ENCODE data around the gene SLAMF9.

Gene SLAMF9

GRCh38 chr1:159962176-159962575, 8.1 kb upstream of the SLAMF9 start:
- H4K20me1 ChIP-seq (ENCODE audit: insufficient read depth, low read length, poor library complexity, severe bottlenecking) = no peaks in the 10 kb centered on the region
- no peaks in the 10 kb centered on the region for H3K36me3 ChIP-seq (ENCODE audit: insufficient read depth, low read length)
- H3K4me3 ChIP-seq (ENCODE audit: low read length, poor library complexity, severe bottlenecking) = no peak overlapping the region
- H2AFZ ChIP-seq (ENCODE audit: low read length) = no peak overlapping the region
- no peak overlapping the region for H3K9ac ChIP-seq (ENCODE audit: low read depth, low read length, poor library complexity, severe bottlenecking)
- no peaks in the 10 kb centered on the region for H3K9me3 ChIP-seq (ENCODE audit: insufficient read depth, low read depth, low read length)
- no peak for TF ChIP-seq EZH2phosphoT487 (IDR thresholded peaks at IDR 0.05; ENCODE audit: borderline replicate concordance)
- TF ChIP-seq, protein P1, sequence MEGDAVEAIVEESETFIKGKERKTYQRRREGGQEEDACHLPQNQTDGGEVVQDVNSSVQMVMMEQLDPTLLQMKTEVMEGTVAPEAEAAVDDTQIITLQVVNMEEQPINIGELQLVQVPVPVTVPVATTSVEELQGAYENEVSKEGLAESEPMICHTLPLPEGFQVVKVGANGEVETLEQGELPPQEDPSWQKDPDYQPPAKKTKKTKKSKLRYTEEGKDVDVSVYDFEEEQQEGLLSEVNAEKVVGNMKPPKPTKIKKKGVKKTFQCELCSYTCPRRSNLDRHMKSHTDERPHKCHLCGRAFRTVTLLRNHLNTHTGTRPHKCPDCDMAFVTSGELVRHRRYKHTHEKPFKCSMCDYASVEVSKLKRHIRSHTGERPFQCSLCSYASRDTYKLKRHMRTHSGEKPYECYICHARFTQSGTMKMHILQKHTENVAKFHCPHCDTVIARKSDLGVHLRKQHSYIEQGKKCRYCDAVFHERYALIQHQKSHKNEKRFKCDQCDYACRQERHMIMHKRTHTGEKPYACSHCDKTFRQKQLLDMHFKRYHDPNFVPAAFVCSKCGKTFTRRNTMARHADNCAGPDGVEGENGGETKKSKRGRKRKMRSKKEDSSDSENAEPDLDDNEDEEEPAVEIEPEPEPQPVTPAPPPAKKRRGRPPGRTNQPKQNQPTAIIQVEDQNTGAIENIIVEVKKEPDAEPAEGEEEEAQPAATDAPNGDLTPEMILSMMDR (conservative IDR thresholded peaks at IDR 0.05; ENCODE audit: low read length) = no peak
- peaks cover 6% of the 10 kb centered on the region for H3K27me3 ChIP-seq (ENCODE audit: insufficient read depth, low read length, poor library complexity, severe bottlenecking)
- no peaks in the 10 kb centered on the region for H3K9me2 ChIP-seq (replicated peaks; ENCODE audit: low read depth, low read length)
- H3K79me2 ChIP-seq (ENCODE audit: insufficient read depth, low read length) = no peaks in the 10 kb centered on the region
- H3K4me1 ChIP-seq (ENCODE audit: insufficient read depth, low read length, poor library complexity, severe bottlenecking) = no peaks in the 10 kb centered on the region
- no peak overlapping the region for H3K4me2 ChIP-seq (ENCODE audit: low read depth, low read length, poor library complexity, severe bottlenecking)
- H3F3A ChIP-seq (ENCODE audit: low read depth) = no peaks in the 10 kb centered on the region

- no peaks in the 10 kb centered on the region for H3K4me1 ChIP-seq (ENCODE audit: insufficient read depth, low read length, poor library complexity, severe bottlenecking)
- no peak for TF ChIP-seq EZH2phosphoT487 (IDR thresholded peaks at IDR 0.05; ENCODE audit: borderline replicate concordance)
- TF ChIP-seq, protein P1 (conservative IDR thresholded peaks at IDR 0.05; ENCODE audit: low read length) = no peak
- no peaks in the 10 kb centered on the region for H3K9me2 ChIP-seq (replicated peaks; ENCODE audit: low read depth, low read length)
- H3F3A ChIP-seq (ENCODE audit: low read depth) = no peaks in the 10 kb centered on the region
- no peak overlapping the region for H2AFZ ChIP-seq (ENCODE audit: low read length)
- no peak overlapping the region for H3K4me2 ChIP-seq (ENCODE audit: low read depth, low read length, poor library complexity, severe bottlenecking)
- no peaks in the 10 kb centered on the region for H3K36me3 ChIP-seq (ENCODE audit: insufficient read depth, low read length)
- H3K9ac ChIP-seq (ENCODE audit: low read depth, low read length, poor library complexity, severe bottlenecking) = no peak overlapping the region
- H4K20me1 ChIP-seq (ENCODE audit: insufficient read depth, low read length, poor library complexity, severe bottlenecking) = no peaks in the 10 kb centered on the region
- no peak overlapping the region for H3K4me3 ChIP-seq (ENCODE audit: low read length, poor library complexity, severe bottlenecking)
- no peaks in the 10 kb centered on the region for H3K9me3 ChIP-seq (ENCODE audit: insufficient read depth, low read depth, low read length)
- H3K79me2 ChIP-seq (ENCODE audit: insufficient read depth, low read length) = no peaks in the 10 kb centered on the region
- H3K27me3 ChIP-seq (ENCODE audit: insufficient read depth, low read length, poor library complexity, severe bottlenecking) = peaks cover under 1% of the 10 kb centered on the region
These were observed 7.6 kb upstream of the SLAMF9 start for GRCh38 chr1:159961636-159962035.

GRCh38 chr1:159960721-159961381, 6.8 kb upstream of the SLAMF9 start:
- H3K4me2 ChIP-seq (ENCODE audit: low read depth, low read length, poor library complexity, severe bottlenecking) = no peak overlapping the region
- TF ChIP-seq EZH2phosphoT487 (IDR thresholded peaks at IDR 0.05; ENCODE audit: borderline replicate concordance) = no peak
- TF ChIP-seq, protein P1 (conservative IDR thresholded peaks at IDR 0.05; ENCODE audit: low read length) = no peak
- H3F3A ChIP-seq (ENCODE audit: low read depth) = no peaks in the 10 kb centered on the region
- no peaks in the 10 kb centered on the region for H3K27me3 ChIP-seq (ENCODE audit: insufficient read depth, low read length, poor library complexity, severe bottlenecking)
- no peaks in the 10 kb centered on the region for H3K9me2 ChIP-seq (replicated peaks; ENCODE audit: low read depth, low read length)
- no peaks in the 10 kb centered on the region for H3K4me1 ChIP-seq (ENCODE audit: insufficient read depth, low read length, poor library complexity, severe bottlenecking)
- no peak overlapping the region for H2AFZ ChIP-seq (ENCODE audit: low read length)
- H3K9ac ChIP-seq (ENCODE audit: low read depth, low read length, poor library complexity, severe bottlenecking) = no peak overlapping the region
- H3K9me3 ChIP-seq (ENCODE audit: insufficient read depth, low read depth, low read length) = no peaks in the 10 kb centered on the region
- H4K20me1 ChIP-seq (ENCODE audit: insufficient read depth, low read length, poor library complexity, severe bottlenecking) = no peaks in the 10 kb centered on the region
- H3K79me2 ChIP-seq (ENCODE audit: insufficient read depth, low read length) = no peaks in the 10 kb centered on the region
- H3K36me3 ChIP-seq (ENCODE audit: insufficient read depth, low read length) = no peaks in the 10 kb centered on the region
- H3K4me3 ChIP-seq (ENCODE audit: low read length, poor library complexity, severe bottlenecking) = no peak overlapping the region
